Measurements from ENCODE around the gene NFIB.

The NFIB gene

DNA sequence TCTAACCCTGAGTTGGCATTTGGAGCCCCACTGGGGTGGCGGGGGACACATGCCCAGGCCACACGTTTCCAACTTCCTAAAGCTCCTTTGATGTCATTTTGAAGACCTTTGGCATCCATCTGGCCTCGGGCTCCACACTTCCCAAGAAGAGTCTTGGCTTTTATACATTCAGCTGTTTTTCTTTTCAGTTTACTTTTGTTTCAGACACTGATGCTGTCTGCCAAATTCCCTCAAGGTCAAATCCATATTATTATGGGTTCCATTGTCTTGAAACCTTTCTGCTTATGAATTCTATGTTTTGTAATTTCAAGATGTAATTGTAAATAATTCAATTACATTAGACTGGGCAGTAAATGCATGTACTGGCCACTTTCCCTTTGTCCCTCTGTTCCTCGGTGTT lies 23.7 kb upstream of the NFIB start:
- TF ChIP-seq EZH2phosphoT487 (IDR thresholded peaks at IDR 0.05; ENCODE audit: borderline replicate concordance), result no peak
- TF ChIP-seq CTCF (conservative IDR thresholded peaks at IDR 0.05; ENCODE audit: low read length), result no peak
- Histone ChIP-seq H3K36me3 (ENCODE audit: insufficient read depth, low read length) (no peaks in the 10 kb centered on the region), H3K27me3 (ENCODE audit: insufficient read depth, low read length, poor library complexity, severe bottlenecking) (peaks cover under 1% of the 10 kb centered on the region), H3F3A (ENCODE audit: low read depth) (no peaks in the 10 kb centered on the region), H2AFZ (ENCODE audit: low read length) (no peak overlapping the region), H4K20me1 (ENCODE audit: insufficient read depth, low read length, poor library complexity, severe bottlenecking) (no peaks in the 10 kb centered on the region), H3K79me2 (ENCODE audit: insufficient read depth, low read length) (no peaks in the 10 kb centered on the region), H3K9me3 (ENCODE audit: insufficient read depth, low read depth, low read length) (no peaks in the 10 kb centered on the region), H3K9ac (ENCODE audit: low read depth, low read length, poor library complexity, severe bottlenecking) (no peak overlapping the region), H3K4me2 (ENCODE audit: low read depth, low read length, poor library complexity, severe bottlenecking) (no peak overlapping the region), H3K4me1 (ENCODE audit: insufficient read depth, low read length, poor library complexity, severe bottlenecking) (no peaks in the 10 kb centered on the region), H3K4me3 (ENCODE audit: low read length, poor library complexity, severe bottlenecking) (no peak overlapping the region), H3K9me2 (replicated peaks; ENCODE audit: low read depth, low read length) (no peaks in the 10 kb centered on the region)

DNA sequence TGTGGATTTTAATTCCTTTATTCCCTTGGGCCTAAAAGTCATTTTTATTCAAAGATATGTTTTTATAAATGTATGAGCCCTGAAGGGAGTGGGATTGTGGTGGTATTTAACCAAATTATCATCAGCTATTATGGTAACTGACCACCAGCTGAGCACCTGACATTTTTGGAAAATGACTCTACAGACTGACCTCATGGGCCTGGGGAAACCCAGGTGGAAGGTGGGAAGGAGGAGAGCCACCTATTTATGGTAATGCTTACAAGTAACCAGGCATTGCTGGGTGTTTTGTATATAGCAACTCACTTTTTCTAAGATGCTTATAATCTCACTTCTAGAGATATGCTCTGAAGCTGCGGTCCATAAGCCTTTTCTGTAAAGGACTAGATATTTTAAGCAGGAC lies 22.3 kb upstream of the NFIB start:
- TF ChIP-seq EZH2phosphoT487 (IDR thresholded peaks at IDR 0.05; ENCODE audit: borderline replicate concordance) (no peak), CTCF (conservative IDR thresholded peaks at IDR 0.05; ENCODE audit: low read length) (no peak)
- no peak overlapping the region for H3K4me2 ChIP-seq (ENCODE audit: low read depth, low read length, poor library complexity, severe bottlenecking)
- no peak overlapping the region for H3K4me3 ChIP-seq (ENCODE audit: low read length, poor library complexity, severe bottlenecking)
- no peaks in the 10 kb centered on the region for H4K20me1 ChIP-seq (ENCODE audit: insufficient read depth, low read length, poor library complexity, severe bottlenecking)
- no peaks in the 10 kb centered on the region for H3K36me3 ChIP-seq (ENCODE audit: insufficient read depth, low read length)
- H3K9me2 ChIP-seq (replicated peaks; ENCODE audit: low read depth, low read length), result no peaks in the 10 kb centered on the region
- no peaks in the 10 kb centered on the region for H3K9me3 ChIP-seq (ENCODE audit: insufficient read depth, low read depth, low read length)
- no peaks in the 10 kb centered on the region for H3K79me2 ChIP-seq (ENCODE audit: insufficient read depth, low read length)
- no peaks in the 10 kb centered on the region for H3K4me1 ChIP-seq (ENCODE audit: insufficient read depth, low read length, poor library complexity, severe bottlenecking)
- no peak overlapping the region for H2AFZ ChIP-seq (ENCODE audit: low read length)
- no peaks in the 10 kb centered on the region for H3F3A ChIP-seq (ENCODE audit: low read depth)
- no peaks in the 10 kb centered on the region for H3K27me3 ChIP-seq (ENCODE audit: insufficient read depth, low read length, poor library complexity, severe bottlenecking)
- H3K9ac ChIP-seq (ENCODE audit: low read depth, low read length, poor library complexity, severe bottlenecking), result no peak overlapping the region

- Histone ChIP-seq H3K27me3 (ENCODE audit: insufficient read depth, low read length, poor library complexity, severe bottlenecking) (no peaks in the 10 kb centered on the region), H3K36me3 (ENCODE audit: insufficient read depth, low read length) (no peaks in the 10 kb centered on the region)
- no peak for TF ChIP-seq CTCF (conservative IDR thresholded peaks at IDR 0.05; ENCODE audit: low read length)
These were observed 17.2 kb upstream of the NFIB start for GRCh38 chr9:14331120-14331519.

More at GRCh38 chr9:14331120-14331519, 17.2 kb upstream of the NFIB start:
- Histone ChIP-seq H3K9ac (ENCODE audit: low read depth, low read length, poor library complexity, severe bottlenecking) (no peak overlapping the region), H3F3A (ENCODE audit: low read depth) (no peaks in the 10 kb centered on the region), H4K20me1 (ENCODE audit: insufficient read depth, low read length, poor library complexity, severe bottlenecking) (no peaks in the 10 kb centered on the region), H3K4me1 (ENCODE audit: insufficient read depth, low read length, poor library complexity, severe bottlenecking) (no peaks in the 10 kb centered on the region), H3K4me2 (ENCODE audit: low read depth, low read length, poor library complexity, severe bottlenecking) (no peak overlapping the region), H2AFZ (ENCODE audit: low read length) (no peak overlapping the region), H3K79me2 (ENCODE audit: insufficient read depth, low read length) (no peaks in the 10 kb centered on the region), H3K4me3 (ENCODE audit: low read length, poor library complexity, severe bottlenecking) (no peak overlapping the region), H3K9me3 (ENCODE audit: insufficient read depth, low read depth, low read length) (no peaks in the 10 kb centered on the region), H3K9me2 (replicated peaks; ENCODE audit: low read depth, low read length) (no peaks in the 10 kb centered on the region)
